ENCODE data around the gene HOXD9. TPM values are rescaled to one million over a fixed set of nuclear protein-coding genes. Genes with fewer than 3 reads are reported as not detected.

HOXD9 gene
- total RNA-seq, 1 donor from 2014 or later, result 12.5 TPM

GRCh38 chr2:176157499-176158185 is 35.1 kb downstream of the HOXD9 start:
- H3K9me3 ChIP-seq, result no peaks in the 10 kb centered on the region
- H3K27me3 ChIP-seq, result peaks cover 15% of the 10 kb centered on the region
- TF ChIP-seq POLR2AphosphoS5 (IDR thresholded peaks at IDR 0.05; ENCODE audit: insufficient read depth in 1 of 2, low read depth in 1 of 2), result no peak
- no peak for TF ChIP-seq CTCF (IDR thresholded peaks at IDR 0.05)
- TF ChIP-seq POLR2A (IDR thresholded peaks at IDR 0.05), result no peak
- intact Hi-C loops (cut with DNase I), result no loop called here
- no peak for DNase-seq (ENCODE audit: extremely low spot score in 2 of 2)
- no peaks in the 10 kb centered on the region for H3K36me3 ChIP-seq
- peaks cover 30% of the 10 kb centered on the region for H3K4me1 ChIP-seq
- no peak overlapping the region for H3K4me3 ChIP-seq
- no peak overlapping the region for H3K27ac ChIP-seq

- H3K4me3 ChIP-seq, result no peak overlapping the region
- peaks cover 15% of the 10 kb centered on the region for H3K27me3 ChIP-seq
- DNase-seq (ENCODE audit: extremely low spot score in 2 of 2), result no peak
- no peaks in the 10 kb centered on the region for H3K9me3 ChIP-seq
- TF ChIP-seq CTCF (IDR thresholded peaks at IDR 0.05) (no peak), POLR2AphosphoS5 (IDR thresholded peaks at IDR 0.05; ENCODE audit: insufficient read depth in 1 of 2, low read depth in 1 of 2) (no peak), POLR2A (IDR thresholded peaks at IDR 0.05) (no peak)
- H3K4me1 ChIP-seq, result peaks cover 30% of the 10 kb centered on the region
- H3K27ac ChIP-seq, result no peak overlapping the region
- H3K36me3 ChIP-seq, result no peaks in the 10 kb centered on the region
- intact Hi-C loops (cut with DNase I), result no loop called here
Observed at GRCh38 chr2:176158186-176158591, 35.7 kb downstream of the HOXD9 start.

- no peak for DNase-seq (ENCODE audit: extremely low spot score in 2 of 2)
- Histone ChIP-seq H3K27ac (no peak overlapping the region), H3K4me1 (peaks cover 30% of the 10 kb centered on the region), H3K9me3 (no peaks in the 10 kb centered on the region), H3K4me3 (no peak overlapping the region), H3K27me3 (peaks cover 15% of the 10 kb centered on the region), H3K36me3 (no peaks in the 10 kb centered on the region)
- intact Hi-C loops (cut with DNase I), result no loop called here
- TF ChIP-seq POLR2A (IDR thresholded peaks at IDR 0.05) (no peak), CTCF (IDR thresholded peaks at IDR 0.05) (no peak), POLR2AphosphoS5 (IDR thresholded peaks at IDR 0.05; ENCODE audit: insufficient read depth in 1 of 2, low read depth in 1 of 2) (no peak)
Observed at GRCh38 chr2:176158855-176159662, 36.5 kb downstream of the HOXD9 start.

GRCh38 chr2:176159663-176160250 is 37.2 kb downstream of the HOXD9 start:
- Histone ChIP-seq H3K36me3 (no peaks in the 10 kb centered on the region), H3K9me3 (no peaks in the 10 kb centered on the region), H3K4me3 (no peak overlapping the region), H3K4me1 (peaks cover 31% of the 10 kb centered on the region), H3K27me3 (peaks cover 21% of the 10 kb centered on the region), H3K27ac (no peak overlapping the region)
- TF ChIP-seq CTCF (IDR thresholded peaks at IDR 0.05), result no peak
- no peak for TF ChIP-seq POLR2A (IDR thresholded peaks at IDR 0.05)
- TF ChIP-seq POLR2AphosphoS5 (IDR thresholded peaks at IDR 0.05; ENCODE audit: insufficient read depth in 1 of 2, low read depth in 1 of 2), result no peak
- intact Hi-C loops (cut with DNase I), result no loop called here
- no peak for DNase-seq (ENCODE audit: extremely low spot score in 2 of 2)
